Keratinocyte (primary cell): Measurements from ENCODE around the gene CDK17. TPM values are rescaled to one million over a fixed set of nuclear protein-coding genes. Genes with fewer than 3 reads are reported as not detected.

Experiments used
- DNase-seq: peaks from one replicate; pipeline ENCODE4 v3.0.0-alpha.2; 2011; ENCODE audit warnings: low read depth, missing footprints, low spot score
- FAIRE-seq: peaks from 2 replicates; lab custom pipeline; 2011; peaks lifted over from hg19 to GRCh38; lab: Jason Lieb, UNC
- H2AFZ ChIP-seq: 2 replicates; pipeline ENCODE4 v1.6.0; 2012; ENCODE audit warnings: low read length, control low read depth, inconsistent platforms; ENCODE audit not compliant: control insufficient read depth
- H3K27ac ChIP-seq: 2 replicates; pipeline ENCODE4 v1.5.1; 2011; ENCODE audit warnings: low read length; ENCODE audit not compliant: control insufficient read depth, insufficient read depth
- H3K27me3 ChIP-seq: 3 replicates; pipeline ENCODE4 v1.6.0; 2011; ENCODE audit warnings: low read length; ENCODE audit not compliant: control insufficient read depth, insufficient read depth; ENCODE audit errors: extremely low read depth
- H3K36me3 ChIP-seq, 2 experiments: 2 replicates in 1 of 2; 3 replicates in 1 of 2; pipeline ENCODE4 v1.5.1; 2011; ENCODE audit warnings: low read length in 2 of 2, mild to moderate bottlenecking in 1 of 2; ENCODE audit not compliant: control insufficient read depth in 2 of 2, insufficient read depth in 2 of 2; ENCODE audit errors: extremely low read depth in 1 of 2
- H3K4me1 ChIP-seq: 3 replicates; pipeline ENCODE4 v1.5.1; 2011; ENCODE audit warnings: low read length; ENCODE audit not compliant: control insufficient read depth, insufficient read depth; ENCODE audit errors: extremely low read depth
- H3K4me2 ChIP-seq: 3 replicates; pipeline ENCODE4 v1.6.0; 2011; ENCODE audit warnings: low read depth, low read length; ENCODE audit not compliant: control insufficient read depth, insufficient read depth; ENCODE audit errors: extremely low read depth
- H3K4me3 ChIP-seq, 3 experiments: fragments of 200-600 bp in 1 of 3; sonication (generic) in 1 of 3; 2 replicates in 2 of 3; 3 replicates in 1 of 3; pipeline ENCODE4 v1.5.1; 2011 to 2016; ENCODE audit warnings: low read length in 3 of 3, mild to moderate bottlenecking in 3 of 3, control low read depth in 2 of 3, inconsistent platforms in 1 of 3, low read depth in 1 of 3, mixed read lengths in 1 of 3, mixed run types in 1 of 3, moderate library complexity in 1 of 3; ENCODE audit not compliant: control insufficient read depth in 2 of 3, insufficient read depth in 2 of 3; ENCODE audit errors: extremely low read depth in 1 of 3
- H3K79me2 ChIP-seq: 2 replicates; pipeline ENCODE4 v1.6.0; 2012; ENCODE audit warnings: low read length; ENCODE audit not compliant: control insufficient read depth, insufficient read depth
- H3K9ac ChIP-seq: 3 replicates; pipeline ENCODE4 v1.6.0; 2011; ENCODE audit warnings: low read length; ENCODE audit not compliant: control insufficient read depth, insufficient read depth; ENCODE audit errors: extremely low read depth
- H3K9me1 ChIP-seq: 3 replicates; pipeline ENCODE4 v1.6.0; 2011; ENCODE audit warnings: low read length; ENCODE audit not compliant: control insufficient read depth, insufficient read depth; ENCODE audit errors: extremely low read depth
- H3K9me3 ChIP-seq: 2 replicates; pipeline ENCODE4 v1.5.1; 2012; ENCODE audit warnings: low read depth, low read length; ENCODE audit not compliant: control insufficient read depth
- H4K20me1 ChIP-seq: 3 replicates; pipeline ENCODE4 v1.6.0; 2011; ENCODE audit warnings: low read length; ENCODE audit not compliant: control insufficient read depth, insufficient read depth; ENCODE audit errors: extremely low read depth
- CTCF ChIP-seq, 3 experiments: IDR thresholded peaks in 1 of 3; conservative IDR thresholded peaks in 1 of 3; optimal IDR thresholded peaks in 1 of 3; 2 replicates in 2 of 3; 3 replicates in 1 of 3; pipeline versions ENCODE3 to v1.5.1; 2011; ENCODE audit warnings: low read length in 3 of 3, mild to moderate bottlenecking in 3 of 3, moderate library complexity in 2 of 3, control low read depth in 1 of 3, inconsistent platforms in 1 of 3; ENCODE audit not compliant: insufficient read depth in 2 of 3; ENCODE audit errors: extremely low read depth in 1 of 3
- EZH2 ChIP-seq: IDR thresholded peaks from one replicate; pipeline ENCODE4 v1.6.1; 2012; ENCODE audit warnings: inconsistent platforms, mild to moderate bottlenecking, low read length, moderate library complexity
- dilution Hi-C: fragments of 300-500 bp; cut with MboI; formaldehyde crosslinking; loops from one replicate; pipeline ENCODE4 v1.7.0; 2020; ENCODE audit warnings: low sequenced_read_pairs; ENCODE audit not compliant: extremely low pct_ligation_motif_present
- polyA plus RNA-seq, 5 experiments: library from polyadenylated mRNA; depleted of rRNA in 3 of 5; stranded (reverse) in 3 of 5; stranded (forward) in 1 of 5; unstranded in 1 of 5; fragments of >200 nt; gene quantifications; 1 replicate in 1 of 5; 2 replicates in 3 of 5; 3 replicates in 1 of 5; pipeline versions ENCODE4 v1.2.1 to v1.2.3, GENCODE V29; 2011 to 2012; ENCODE audit warnings: missing spikeins in 2 of 5, low read depth in 1 of 5, low replicate concordance in 1 of 5

Gene CDK17
- polyA plus RNA-seq, 1 donor (not counting 4 experiments of a cell fraction or from before 2014, with no cell fraction given) = 33.0 TPM

GRCh38 chr12:96399120-96399918 lies 920 bp downstream of the CDK17 start:
- peaks cover 8% of the 10 kb centered on the region for H4K20me1 ChIP-seq
- FAIRE-seq (no peak), DNase-seq (no peak)
- H3K4me1 ChIP-seq = peaks cover 22% of the 10 kb centered on the region
- peak overlapping the region; percentile 92 for H3K9ac ChIP-seq
- H3K27me3 ChIP-seq = no peaks in the 10 kb centered on the region
- peak overlapping the region; percentile 89 for H3K4me2 ChIP-seq
- peak overlapping the region; percentile 79 for H3K27ac ChIP-seq
- no peaks in the 10 kb centered on the region for H3K9me1 ChIP-seq
- no peak overlapping the region for H2AFZ ChIP-seq
- no peaks in the 10 kb centered on the region for H3K9me3 ChIP-seq
- H3K79me2 ChIP-seq = peaks cover 56% of the 10 kb centered on the region
- peak overlapping the region; percentile 68 to 99 (median 78) for H3K4me3 ChIP-seq
- TF ChIP-seq CTCF (optimal IDR thresholded peaks at IDR 0.05 in 1 of 3, IDR thresholded peaks at IDR 0.05 in 1 of 3, conservative IDR thresholded peaks at IDR 0.05 in 1 of 3; ENCODE audit: extremely low read depth in 1 of 3, insufficient read depth in 2 of 3, low read length in 3 of 3) = peak in 2 of 3 experiments; percentile 8 to 26
- no peak for TF ChIP-seq EZH2
- dilution Hi-C loops = no loop called here
- no peaks in the 10 kb centered on the region for H3K36me3 ChIP-seq

GRCh38 chr12:96398424-96399119 lies 1.7 kb downstream of the CDK17 start:
- FAIRE-seq (no peak), DNase-seq (no peak)
- Histone ChIP-seq H3K4me1 (peaks cover 22% of the 10 kb centered on the region), H3K9ac (peak overlapping the region; percentile 92), H3K4me3 (peak overlapping the region; percentile 68 to 99 (median 78)), H2AFZ (no peak overlapping the region), H3K9me3 (no peaks in the 10 kb centered on the region), H3K9me1 (no peaks in the 10 kb centered on the region), H3K27ac (peak overlapping the region; percentile 79), H3K27me3 (no peaks in the 10 kb centered on the region), H3K36me3 (no peaks in the 10 kb centered on the region), H4K20me1 (peaks cover 10% of the 10 kb centered on the region), H3K79me2 (peaks cover 62% of the 10 kb centered on the region), H3K4me2 (peak overlapping the region; percentile 89)
- dilution Hi-C loops = no loop called here
- no peak for TF ChIP-seq CTCF (optimal IDR thresholded peaks at IDR 0.05 in 1 of 3, IDR thresholded peaks at IDR 0.05 in 1 of 3, conservative IDR thresholded peaks at IDR 0.05 in 1 of 3; ENCODE audit: extremely low read depth in 1 of 3, insufficient read depth in 2 of 3, low read length in 3 of 3)
- TF ChIP-seq EZH2 = no peak
